Activated T-cell treated with anti-CD3 and anti-CD28 coated beads, Interleukin-2, amount 50 U/mL, for 48 hours (primary cell): ENCODE results near the gene NBAS.
"Not testable (repeated sequence)": the region's sequence is repeated elsewhere in the genome, so short reads cannot be mapped to it uniquely, and the experiment has no call there.

Source experiments
- DNase-seq, 2 experiments: peaks; one replicate each; pipeline ENCODE4 v3.0.0-alpha.2; 2020

Gene NBAS

GRCh38 chr2:15298770-15299169 lies 262.4 kb downstream of the NBAS start:
- no peak for DNase-seq

GRCh38 chr2:15293262-15293937 lies 267.7 kb downstream of the NBAS start:
- DNase-seq: no peak

GRCh38 chr2:15287447-15288184 lies 273.5 kb downstream of the NBAS start:
- no peak for DNase-seq

DNA sequence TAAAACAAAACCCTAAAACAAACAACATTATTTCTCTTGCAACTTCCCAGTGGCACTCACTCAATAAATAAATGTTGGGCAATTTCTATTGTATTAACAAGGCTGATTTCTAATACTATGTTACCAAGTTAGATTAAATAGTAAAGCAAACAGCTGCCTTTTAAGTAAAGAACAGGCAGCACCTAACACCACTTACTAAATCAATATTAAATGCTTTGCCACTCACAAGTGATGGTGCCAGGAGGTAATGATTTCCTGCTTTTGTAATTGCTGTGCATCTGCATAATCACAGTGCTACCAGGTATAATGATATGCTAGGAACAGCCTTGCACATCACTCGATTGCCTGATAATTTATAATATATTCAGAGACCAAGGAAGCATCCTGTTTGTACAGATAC lies 276.5 kb downstream of the NBAS start:
- no peak for DNase-seq

GRCh38 chr2:15281681-15282080 lies 279.5 kb downstream of the NBAS start:
- DNase-seq: no peak

- no peak for DNase-seq
These were observed 281.8 kb downstream of the NBAS start for GRCh38 chr2:15279201-15279876.

GRCh38 chr2:15278296-15278695 lies 282.8 kb downstream of the NBAS start:
- no peak for DNase-seq

- no peak for DNase-seq
These were observed 285.8 kb downstream of the NBAS start for GRCh38 chr2:15275346-15275745.

- no peak for DNase-seq
These were observed 287.7 kb downstream of the NBAS start for GRCh38 chr2:15273452-15273851.

- no peak for DNase-seq
These were observed 288.2 kb downstream of the NBAS start for GRCh38 chr2:15272942-15273341.

DNA sequence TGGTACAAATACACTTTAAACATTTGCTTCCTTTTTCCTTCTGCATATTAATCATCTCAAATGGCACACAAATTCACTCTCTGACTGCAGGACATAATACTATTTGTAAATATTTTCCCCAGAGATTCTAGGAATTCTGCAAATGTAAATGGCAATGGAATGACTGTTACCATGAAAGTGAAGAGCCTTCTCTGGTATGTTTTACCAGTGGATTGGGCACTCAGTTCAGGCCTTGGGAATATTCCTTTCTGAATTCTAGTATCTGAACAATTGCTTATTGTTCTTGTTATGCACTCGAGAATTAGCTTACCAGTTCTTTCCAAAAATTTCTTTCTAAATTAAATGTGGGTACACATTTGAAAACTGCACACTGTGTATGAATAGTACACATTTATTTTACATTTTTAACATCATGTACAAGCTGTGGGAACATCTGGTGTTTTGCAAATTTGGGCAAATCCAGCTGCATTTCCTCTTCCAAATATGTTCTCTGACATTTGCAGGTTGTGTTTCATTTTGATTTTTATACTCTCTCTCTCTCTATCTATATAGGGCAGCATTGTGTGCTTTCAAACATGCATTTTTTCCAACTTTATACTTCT lies 289.1 kb downstream of the NBAS start:
- no peak for DNase-seq

DNA sequence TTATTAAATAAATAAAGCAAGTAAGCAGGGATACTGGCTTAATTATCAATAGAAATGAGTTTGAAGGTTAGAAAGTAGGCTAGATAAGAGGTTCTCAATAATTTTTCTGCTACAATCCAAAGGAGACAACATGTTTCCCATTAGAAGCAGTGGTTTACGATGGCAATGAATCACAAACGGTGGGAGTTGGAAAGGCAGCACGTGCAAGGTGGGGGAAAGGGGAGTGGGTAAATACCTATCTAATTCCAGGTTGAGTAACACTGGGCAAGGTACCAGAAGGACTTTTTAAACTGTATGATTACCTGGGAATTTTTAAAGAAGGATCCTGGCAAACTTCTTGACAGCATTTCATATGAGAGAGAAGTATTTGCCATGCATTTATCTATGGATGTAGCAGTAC lies 289.9 kb downstream of the NBAS start:
- no peak for DNase-seq

GRCh38 chr2:15269043-15269442 lies 292.1 kb downstream of the NBAS start:
- DNase-seq: no peak

DNA sequence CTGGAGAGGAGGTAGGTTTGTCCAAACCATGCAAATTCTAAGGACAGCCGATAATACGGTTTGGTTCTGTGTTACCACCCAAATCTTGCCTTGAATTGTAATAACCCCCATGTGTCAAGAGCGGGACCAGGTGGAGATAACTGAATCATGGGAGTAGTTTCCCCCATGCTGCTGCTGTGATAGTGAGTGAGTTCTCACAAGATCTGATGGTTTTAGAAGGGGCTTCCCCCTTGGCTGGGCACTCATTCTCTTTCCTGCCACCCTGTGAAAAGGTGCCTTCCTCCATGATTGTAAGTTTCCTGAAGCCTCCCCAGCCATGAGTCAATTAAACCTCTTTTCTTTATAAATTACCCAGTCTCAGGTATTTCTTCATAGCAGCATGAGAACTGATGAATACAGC lies 295.2 kb downstream of the NBAS start:
- DNase-seq: peak in 1 of 2 experiments; percentile 22

- DNase-seq: no peak
These were observed 297.0 kb downstream of the NBAS start for GRCh38 chr2:15263976-15264685.

- no peak for DNase-seq
These were observed 298.3 kb downstream of the NBAS start for GRCh38 chr2:15262792-15263191.

DNA sequence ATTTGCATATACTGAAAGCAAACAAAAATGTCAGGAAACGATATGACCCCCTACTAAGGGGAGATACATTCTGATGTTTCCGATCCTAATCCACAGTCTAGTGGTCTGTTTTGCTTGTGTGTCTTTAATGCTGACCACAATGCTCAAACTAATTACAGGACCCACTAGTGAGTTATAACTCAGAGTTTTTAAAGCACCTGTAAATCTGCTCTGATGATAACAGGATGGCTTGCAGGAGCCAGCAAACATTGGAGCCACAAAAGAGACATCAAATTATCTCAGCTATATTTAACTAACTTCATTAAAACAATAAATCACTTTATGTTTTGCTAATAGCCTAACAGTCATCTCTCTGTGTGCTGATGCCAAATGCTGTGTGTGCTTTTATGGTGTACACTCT lies 300.3 kb downstream of the NBAS start:
- DNase-seq: no peak

GRCh38 chr2:15260196-15260595 lies 300.9 kb downstream of the NBAS start:
- DNase-seq: no peak

DNA sequence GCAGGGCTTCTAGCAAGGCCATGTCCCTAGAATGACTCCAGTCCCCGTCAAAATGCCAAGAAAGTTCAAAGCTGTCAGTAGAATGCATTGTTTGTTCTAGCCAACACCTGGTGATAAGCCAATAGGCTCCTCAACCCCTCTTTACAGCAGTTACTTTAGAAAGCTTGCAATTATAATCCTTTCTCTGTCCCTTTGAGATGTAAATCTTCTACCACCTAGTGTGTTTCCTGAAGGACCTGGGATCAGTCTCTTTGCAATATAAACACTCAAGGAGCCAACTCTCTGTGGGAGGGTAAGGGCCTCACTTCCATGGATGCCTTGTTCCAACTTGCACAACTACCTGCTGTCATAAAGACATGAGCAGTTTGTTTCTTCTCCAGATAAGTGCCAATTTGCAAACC lies 301.8 kb downstream of the NBAS start:
- no peak for DNase-seq

DNA sequence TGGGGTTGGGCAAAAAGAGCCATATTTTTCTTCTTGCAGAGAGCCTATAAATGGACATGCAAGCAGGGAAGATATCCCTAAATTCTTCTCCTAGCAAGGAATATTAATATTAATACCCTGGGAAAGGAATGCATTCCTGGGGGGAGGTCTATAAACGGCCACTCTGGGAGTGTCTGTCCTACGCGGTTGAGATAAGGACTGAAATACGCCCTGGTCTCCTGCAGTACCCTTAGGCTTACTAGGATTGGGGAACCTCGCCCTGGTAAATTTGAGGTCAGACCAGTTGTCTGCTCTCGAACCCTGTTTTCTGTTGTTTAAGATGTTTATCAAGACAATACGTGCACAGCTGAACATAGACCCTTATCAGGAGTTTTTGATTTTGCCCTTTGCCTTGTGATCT lies 302.7 kb downstream of the NBAS start:
- DNase-seq: not testable (repeated sequence)

DNA sequence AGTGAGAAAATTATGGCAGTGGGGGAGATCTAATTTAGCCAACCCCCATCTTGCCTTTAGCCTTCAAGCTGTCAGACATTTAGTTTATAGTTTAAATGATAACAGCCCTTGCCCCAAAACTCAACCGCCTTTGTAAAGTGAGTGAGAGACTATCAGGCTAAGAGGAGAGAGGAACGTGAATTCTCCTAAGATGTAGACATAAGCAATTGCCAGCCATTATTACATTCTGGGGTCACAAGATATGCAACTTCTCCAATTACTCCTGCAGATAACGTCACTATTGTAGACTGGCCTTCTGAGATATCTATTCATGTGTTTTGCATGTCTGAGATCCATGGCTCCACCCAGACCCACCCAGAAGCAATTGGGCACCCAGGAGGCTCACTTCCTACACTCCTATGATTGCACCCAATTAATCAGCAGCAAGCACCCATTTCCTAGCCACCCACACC lies 307.3 kb downstream of the NBAS start:
- no peak for DNase-seq

DNA sequence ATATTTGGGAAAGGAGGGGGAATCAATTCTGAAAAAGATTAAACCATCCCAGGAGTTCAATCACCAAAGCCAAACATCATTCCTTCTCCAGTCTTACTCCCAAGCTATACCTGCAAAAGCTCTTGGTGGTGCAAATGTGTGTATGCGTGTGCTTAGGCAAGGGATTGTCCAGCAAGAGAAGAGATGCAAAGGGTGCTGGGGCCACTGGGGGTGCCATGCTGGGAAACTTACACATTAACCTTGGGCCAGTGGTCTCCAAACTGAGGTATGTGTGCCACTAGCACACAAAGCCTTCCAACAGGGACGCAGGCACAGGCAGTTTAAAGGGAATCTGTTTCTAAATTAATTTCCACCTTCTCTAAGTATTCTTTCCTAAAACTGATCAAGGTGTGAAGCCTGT lies 307.9 kb downstream of the NBAS start:
- DNase-seq: no peak

DNA sequence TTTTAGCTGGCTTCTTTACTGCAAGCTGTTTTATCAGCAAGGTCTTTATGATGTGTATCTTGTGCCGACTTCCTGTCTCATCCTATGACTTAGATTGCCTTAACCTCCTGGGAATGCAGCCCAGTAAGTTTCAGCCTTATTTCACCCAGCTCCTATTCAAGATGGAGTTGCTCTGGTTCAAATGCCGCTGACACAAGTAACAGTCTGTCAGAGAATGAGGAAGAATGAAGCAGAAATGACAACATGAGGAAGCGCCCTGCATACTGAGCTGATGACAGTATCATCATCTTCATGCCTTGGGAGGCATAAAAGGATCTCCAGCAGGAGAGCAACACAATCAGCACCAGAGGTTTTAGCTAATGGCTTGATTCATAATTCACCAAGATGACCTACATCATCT lies 309.4 kb downstream of the NBAS start:
- DNase-seq: no peak
